GM12872 (cell line): ENCODE data around the gene RNF17.

Source experiments
- TF ChIP-seq, protein P1 (sequence below): IDR thresholded peaks from 3 replicates; pipeline ENCODE4 v1.5.1; 2011; ENCODE audit warnings: low read depth, mild to moderate bottlenecking, low read length, moderate library complexity; ENCODE audit not compliant: insufficient read depth

The RNF17 gene

DNA sequence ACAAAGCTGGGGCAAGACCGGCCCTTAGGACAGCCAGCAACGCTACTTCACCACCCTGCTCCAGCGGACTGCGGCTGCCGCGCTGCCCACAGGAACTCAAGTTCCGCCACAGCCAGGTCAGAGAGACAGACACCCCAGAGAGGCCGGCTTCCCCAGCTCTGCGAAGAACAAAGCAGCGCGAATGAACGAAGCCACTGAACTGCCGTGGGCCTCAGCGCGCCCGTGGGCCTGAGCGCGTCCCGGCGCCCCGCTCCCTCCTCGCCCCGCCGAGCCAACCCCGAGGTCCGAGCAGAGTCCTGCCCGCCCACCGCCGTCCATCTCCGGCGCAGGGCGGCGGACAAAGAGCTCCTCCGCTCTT lies 158.4 kb downstream of the RNF17 start:
- TF ChIP-seq, protein P1, sequence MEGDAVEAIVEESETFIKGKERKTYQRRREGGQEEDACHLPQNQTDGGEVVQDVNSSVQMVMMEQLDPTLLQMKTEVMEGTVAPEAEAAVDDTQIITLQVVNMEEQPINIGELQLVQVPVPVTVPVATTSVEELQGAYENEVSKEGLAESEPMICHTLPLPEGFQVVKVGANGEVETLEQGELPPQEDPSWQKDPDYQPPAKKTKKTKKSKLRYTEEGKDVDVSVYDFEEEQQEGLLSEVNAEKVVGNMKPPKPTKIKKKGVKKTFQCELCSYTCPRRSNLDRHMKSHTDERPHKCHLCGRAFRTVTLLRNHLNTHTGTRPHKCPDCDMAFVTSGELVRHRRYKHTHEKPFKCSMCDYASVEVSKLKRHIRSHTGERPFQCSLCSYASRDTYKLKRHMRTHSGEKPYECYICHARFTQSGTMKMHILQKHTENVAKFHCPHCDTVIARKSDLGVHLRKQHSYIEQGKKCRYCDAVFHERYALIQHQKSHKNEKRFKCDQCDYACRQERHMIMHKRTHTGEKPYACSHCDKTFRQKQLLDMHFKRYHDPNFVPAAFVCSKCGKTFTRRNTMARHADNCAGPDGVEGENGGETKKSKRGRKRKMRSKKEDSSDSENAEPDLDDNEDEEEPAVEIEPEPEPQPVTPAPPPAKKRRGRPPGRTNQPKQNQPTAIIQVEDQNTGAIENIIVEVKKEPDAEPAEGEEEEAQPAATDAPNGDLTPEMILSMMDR: no peak

DNA sequence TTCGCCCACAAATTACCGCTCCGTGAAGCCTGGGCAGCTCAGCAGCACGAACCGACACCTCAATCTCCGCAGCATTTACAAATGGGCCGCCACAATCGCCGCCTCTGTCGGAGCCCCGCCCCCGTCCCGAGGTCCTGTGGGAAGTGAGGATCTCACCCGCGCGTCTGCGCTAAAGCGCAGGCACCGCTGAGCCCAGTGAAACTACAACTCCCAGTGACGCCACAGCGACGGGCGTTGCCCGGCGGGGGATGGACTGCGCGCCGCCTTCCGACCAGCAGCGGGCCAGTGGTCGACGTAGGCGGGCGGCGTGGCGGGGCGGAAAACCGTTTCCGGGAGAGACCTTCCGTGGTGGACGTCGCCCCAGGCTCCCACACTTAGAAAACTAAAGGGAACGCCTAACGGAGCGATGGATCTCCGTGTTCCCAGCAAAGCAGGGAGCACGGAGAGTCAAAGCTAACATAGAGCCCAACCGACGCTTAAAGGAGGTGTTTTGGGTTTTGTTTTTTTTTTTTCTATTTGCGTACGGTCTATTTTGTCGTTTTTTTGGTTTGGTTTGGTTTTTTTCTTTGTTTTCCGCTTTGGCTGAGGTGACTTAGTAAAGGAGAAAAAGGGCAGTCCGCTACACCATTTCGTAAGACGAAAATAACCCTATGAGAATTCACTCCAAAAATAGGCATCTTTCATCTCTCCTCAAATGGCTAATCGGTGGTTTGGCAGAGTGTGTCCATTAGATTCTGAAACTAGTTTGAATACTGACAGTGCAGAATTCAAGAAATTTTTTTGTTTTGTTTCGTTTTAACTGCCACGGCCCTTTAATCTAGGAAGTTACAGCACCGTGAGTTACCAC lies 159.0 kb downstream of the RNF17 start:
- TF ChIP-seq, protein P1: no peak

DNA sequence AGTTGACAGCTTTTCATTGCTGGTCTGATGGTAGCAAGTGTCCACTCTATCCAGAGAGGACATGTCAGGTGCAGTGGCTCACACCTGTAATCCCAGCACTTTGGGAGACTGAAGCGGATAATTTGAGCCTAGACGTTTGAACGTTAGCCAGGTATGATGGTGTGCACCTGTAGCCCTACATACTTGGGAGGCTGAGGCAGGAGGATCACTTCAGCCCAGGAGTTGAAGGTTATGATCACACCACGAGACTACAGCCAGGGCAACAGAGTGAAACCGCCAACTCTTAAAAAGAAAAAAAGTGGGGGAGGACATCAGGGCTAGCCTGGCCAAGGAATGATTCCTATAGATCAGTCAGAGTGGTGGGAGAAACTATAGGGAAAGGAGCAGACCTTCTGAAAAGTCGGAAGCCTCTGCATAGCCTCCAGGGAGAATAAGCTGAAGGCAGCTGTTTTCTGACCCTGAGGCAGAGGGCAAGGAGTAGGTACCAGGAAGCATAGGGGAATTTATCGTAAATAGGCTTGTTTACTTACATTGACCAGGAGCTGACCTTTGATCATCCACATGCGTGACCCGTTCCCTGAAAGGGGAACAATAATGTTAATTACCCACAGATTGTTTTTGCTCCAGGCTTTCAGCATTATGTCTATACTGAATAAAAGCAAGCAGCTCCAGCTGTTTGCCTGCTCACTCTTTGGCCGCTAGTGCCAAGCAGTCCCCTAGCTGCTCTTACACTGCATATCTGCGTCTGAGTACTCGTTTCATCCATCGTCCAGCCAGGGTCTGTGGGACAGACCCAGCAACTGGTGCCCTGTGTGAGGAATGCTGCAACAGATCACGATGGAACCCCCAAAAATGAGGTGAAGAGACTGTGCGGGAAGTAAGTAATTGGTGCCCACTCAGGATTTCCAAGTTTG lies 161.6 kb downstream of the RNF17 start:
- TF ChIP-seq, protein P1: no peak

DNA sequence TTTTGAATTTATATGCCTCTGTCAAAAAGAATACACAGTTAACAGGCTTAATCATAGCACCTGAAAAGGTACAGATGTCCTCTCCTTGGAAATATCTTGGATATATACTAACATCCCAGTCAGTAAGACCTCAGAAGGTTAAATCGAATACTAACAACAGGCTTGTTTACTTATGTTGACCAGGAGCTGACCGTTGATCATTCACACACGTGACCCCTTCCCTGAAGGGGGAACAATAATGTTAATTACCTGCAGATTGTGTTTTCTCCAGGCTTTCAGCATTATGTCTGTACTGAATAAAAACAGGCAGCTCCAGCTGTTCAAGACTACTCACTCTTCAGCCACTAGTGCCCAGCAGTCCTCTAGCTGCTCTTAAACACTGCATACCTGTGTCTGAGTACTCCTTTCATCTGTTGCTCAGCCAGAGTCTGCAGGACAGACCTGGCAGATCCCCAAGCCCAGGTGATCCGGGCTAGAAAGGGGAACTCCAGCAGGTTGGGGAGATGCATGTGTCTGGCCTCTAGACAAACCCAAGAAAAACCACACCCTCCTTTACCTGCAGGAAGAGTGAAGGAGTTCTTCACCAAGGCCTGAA lies 163.9 kb downstream of the RNF17 start:
- TF ChIP-seq, protein P1: no peak

DNA sequence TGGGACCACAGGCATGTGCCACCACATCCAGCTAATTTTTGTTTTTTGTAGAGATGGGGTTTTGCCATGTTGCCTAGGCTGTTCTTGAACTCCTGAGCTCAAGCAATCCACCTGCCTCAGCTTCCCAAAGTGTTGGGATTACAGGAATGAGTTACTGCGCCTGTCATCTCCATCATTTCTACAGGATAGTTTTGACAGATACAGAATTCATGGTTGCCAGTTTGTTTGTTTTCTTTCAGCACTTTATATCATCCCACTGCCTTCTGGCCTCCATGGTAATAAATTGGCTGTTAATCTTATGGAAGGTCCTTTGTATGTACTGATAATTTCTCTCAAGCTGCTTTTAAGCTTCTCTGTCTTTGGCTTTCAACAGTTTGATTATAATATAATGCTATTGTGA lies 165.2 kb downstream of the RNF17 start:
- TF ChIP-seq, protein P1: no peak
